PC-3 (cell line): ENCODE measurements around the gene SLC37A4. TPM values are rescaled to one million over a fixed set of nuclear protein-coding genes. Genes with fewer than 3 reads are reported as not detected.

Source experiments
- ATAC-seq: fragments of 200-7000 bp; cut with Tn5 transposase; 2 replicates; pipeline ENCODE4 v1.9.1; 2020; ENCODE audit warnings: mild to moderate bottlenecking, moderate library complexity
- BruUV-seq: library from RNA; stranded (reverse); fragments of 400-500 nt; replicated peaks from 2 replicates; lab custom pipeline; 2021; lab: Mats Ljungman, UMichigan
- CTCF ChIA-PET: fragments of 300-600 bp; sonication (Branson Sonifier 250); formaldehyde crosslinking; loops from one replicate; lab custom pipeline; 2022; ENCODE audit warnings: antibody characterized with exemption; lab: Charles Lee
- POLR2A ChIA-PET: fragments of 300-600 bp; sonication (Branson Sonifier 250); formaldehyde crosslinking; loops from one replicate; lab custom pipeline; 2022; ENCODE audit warnings: antibody characterized with exemption; ENCODE audit not compliant: unreplicated experiment; lab: Charles Lee
- DNase-seq: peaks from one replicate; pipeline ENCODE4 v3.0.0-alpha.2; 2015
- H2AFZ ChIP-seq: fragments of 300-600 bp; sonication (generic); 2 replicates; pipeline ENCODE4 v1.6.0; 2016; ENCODE audit warnings: antibody characterized with exemption, low read length
- H3F3A ChIP-seq: fragments of 300-600 bp; sonication (generic); one replicate; pipeline ENCODE4 v1.6.0; 2017; ENCODE audit warnings: antibody characterized with exemption, low read length, control low read depth, mild to moderate bottlenecking; ENCODE audit not compliant: unreplicated experiment
- H3K27ac ChIP-seq: fragments of 300-600 bp; sonication (generic); 2 replicates; pipeline ENCODE4 v1.5.1; 2016; ENCODE audit warnings: mild to moderate bottlenecking, low read length
- H3K27me3 ChIP-seq: fragments of 300-600 bp; sonication (generic); 2 replicates; pipeline ENCODE4 v1.6.1; 2016; ENCODE audit warnings: low read length, mixed read lengths
- H3K36me3 ChIP-seq: fragments of 300-600 bp; sonication (generic); 2 replicates; pipeline ENCODE4 v1.6.1; 2016; ENCODE audit warnings: low read depth, mixed run types, low read length, mixed read lengths
- H3K4me1 ChIP-seq: fragments of 300-600 bp; sonication (generic); 2 replicates; pipeline ENCODE4 v1.5.1; 2016; ENCODE audit warnings: low read length; ENCODE audit not compliant: insufficient read depth
- H3K4me2 ChIP-seq: fragments of 300-600 bp; sonication (generic); 2 replicates; pipeline ENCODE4 v1.6.0; 2016; ENCODE audit warnings: low read length
- H3K4me3 ChIP-seq: fragments of 300-600 bp; sonication (generic); 2 replicates; pipeline ENCODE4 v1.5.1; 2016; ENCODE audit warnings: mild to moderate bottlenecking, low read length, mixed read lengths
- H3K79me2 ChIP-seq: fragments of 300-600 bp; sonication (generic); 2 replicates; pipeline ENCODE4 v1.6.1; 2017; ENCODE audit warnings: low read length, mixed read lengths
- H3K9ac ChIP-seq: fragments of 300-600 bp; sonication (generic); 2 replicates; pipeline ENCODE4 v1.6.0; 2016; ENCODE audit warnings: mild to moderate bottlenecking, low read length
- H3K9me2 ChIP-seq: fragments of 300-600 bp; sonication (generic); replicated peaks from 2 replicates; pipeline ENCODE4 v1.6.1; 2016; ENCODE audit warnings: mixed run types, low read length, mixed read lengths
- H3K9me3 ChIP-seq: fragments of 300-600 bp; sonication (generic); 2 replicates; pipeline ENCODE4 v1.6.1; 2016; ENCODE audit warnings: low read length, mixed read lengths
- H4K20me1 ChIP-seq: fragments of 300-600 bp; sonication (generic); 2 replicates; pipeline ENCODE4 v1.6.1; 2016; ENCODE audit warnings: low read length, mixed read lengths
- CTCF ChIP-seq: fragments of 300-600 bp; sonication (generic); conservative IDR thresholded peaks from 2 replicates; pipeline ENCODE4 v1.5.1; 2017; ENCODE audit warnings: antibody characterized with exemption, low read depth, mild to moderate bottlenecking, low read length
- EZH2 ChIP-seq: fragments of 300-600 bp; sonication (generic); IDR thresholded peaks from one replicate; pipeline ENCODE4 v1.6.1; 2017; ENCODE audit warnings: antibody characterized with exemption, mild to moderate bottlenecking, low read length; ENCODE audit not compliant: unreplicated experiment
- EZH2phosphoT487 ChIP-seq: fragments of 300-600 bp; sonication (generic); IDR thresholded peaks from 2 replicates; pipeline ENCODE4 v1.6.1; 2018; ENCODE audit warnings: mild to moderate bottlenecking, antibody characterized with exemption, low read length, borderline replicate concordance
- intact Hi-C: fragments of 100-400 bp; cut with micrococcal nuclease; formaldehyde crosslinking; loops from 2 replicates; pipeline ENCODE4 v1.9.0; 2023
- total RNA-seq: library from RNA; depleted of rRNA; stranded (reverse); fragments of >200 nt; gene quantifications from 2 replicates; pipeline ENCODE4 v1.2.3, GENCODE V29; 2014

Gene SLC37A4
- total RNA-seq, 1 experiment from 2014 or later: 31.4 TPM

- Histone ChIP-seq H3K9me2 (no peaks in the 10 kb centered on the region), H3K27ac (no peak overlapping the region), H3F3A (peaks cover 5% of the 10 kb centered on the region), H3K79me2 (peaks cover 36% of the 10 kb centered on the region), H2AFZ (no peak overlapping the region), H3K27me3 (no peaks in the 10 kb centered on the region), H3K4me1 (peaks cover 16% of the 10 kb centered on the region), H3K9ac (no peak overlapping the region), H4K20me1 (no peaks in the 10 kb centered on the region), H3K9me3 (no peaks in the 10 kb centered on the region), H3K36me3 (peaks cover 27% of the 10 kb centered on the region), H3K4me2 (no peak overlapping the region), H3K4me3 (no peak overlapping the region)
- ChIA-PET POLR2A (interaction anchor here (0.5 kb wide), 1 partner anchor 1165 kb away, joined by 3 read pairs; no protein-coding TSS in a partner anchor), CTCF (no interaction called here)
- intact Hi-C loops: no loop called here
- DNase-seq (no peak), ATAC-seq (no peak)
- BruUV-seq: no TSS peak
- TF ChIP-seq EZH2phosphoT487 (no peak), EZH2 (no peak), CTCF (no peak)
Measured at GRCh38 chr11:119026970-119027369, 3.7 kb downstream of the SLC37A4 start.

- H3K4me2 ChIP-seq: no peak overlapping the region
- peaks cover 34% of the 10 kb centered on the region for H3K36me3 ChIP-seq
- no peak overlapping the region for H3K27ac ChIP-seq
- ChIA-PET POLR2A (no interaction called here), CTCF (no interaction called here)
- peaks cover 5% of the 10 kb centered on the region for H3F3A ChIP-seq
- H2AFZ ChIP-seq: no peak overlapping the region
- peaks cover 44% of the 10 kb centered on the region for H3K79me2 ChIP-seq
- no peak overlapping the region for H3K4me3 ChIP-seq
- no peak overlapping the region for H3K9ac ChIP-seq
- TF ChIP-seq CTCF (no peak), EZH2 (no peak)
- no peak for DNase-seq
- intact Hi-C loops: no loop called here
- no peaks in the 10 kb centered on the region for H4K20me1 ChIP-seq
- peaks cover 20% of the 10 kb centered on the region for H3K4me1 ChIP-seq
- H3K27me3 ChIP-seq: no peaks in the 10 kb centered on the region
- H3K9me2 ChIP-seq: no peaks in the 10 kb centered on the region
- BruUV-seq: no TSS peak
- H3K9me3 ChIP-seq: no peaks in the 10 kb centered on the region
- no peak for ATAC-seq
Measured at GRCh38 chr11:119025978-119026766, 4.5 kb downstream of the SLC37A4 start.

GRCh38 chr11:119025541-119025940, 5.1 kb downstream of the SLC37A4 start:
- POLR2A ChIA-PET: no interaction called here
- Histone ChIP-seq H3F3A (peaks cover 5% of the 10 kb centered on the region), H3K27ac (no peak overlapping the region), H3K9ac (no peak overlapping the region), H3K4me3 (no peak overlapping the region), H2AFZ (no peak overlapping the region), H3K79me2 (peaks cover 49% of the 10 kb centered on the region), H3K36me3 (peaks cover 35% of the 10 kb centered on the region), H3K9me2 (no peaks in the 10 kb centered on the region), H4K20me1 (no peaks in the 10 kb centered on the region), H3K4me2 (no peak overlapping the region), H3K9me3 (no peaks in the 10 kb centered on the region), H3K27me3 (no peaks in the 10 kb centered on the region), H3K4me1 (peaks cover 27% of the 10 kb centered on the region)
- DNase-seq: no peak
- ATAC-seq: no peak
- intact Hi-C loops: no loop called here
- no peak for TF ChIP-seq CTCF
- no peak for TF ChIP-seq EZH2
- no peak for TF ChIP-seq EZH2phosphoT487
- CTCF ChIA-PET: no interaction called here
- no TSS peak for BruUV-seq
